ENCODE results near the gene KBTBD12.

DNA sequence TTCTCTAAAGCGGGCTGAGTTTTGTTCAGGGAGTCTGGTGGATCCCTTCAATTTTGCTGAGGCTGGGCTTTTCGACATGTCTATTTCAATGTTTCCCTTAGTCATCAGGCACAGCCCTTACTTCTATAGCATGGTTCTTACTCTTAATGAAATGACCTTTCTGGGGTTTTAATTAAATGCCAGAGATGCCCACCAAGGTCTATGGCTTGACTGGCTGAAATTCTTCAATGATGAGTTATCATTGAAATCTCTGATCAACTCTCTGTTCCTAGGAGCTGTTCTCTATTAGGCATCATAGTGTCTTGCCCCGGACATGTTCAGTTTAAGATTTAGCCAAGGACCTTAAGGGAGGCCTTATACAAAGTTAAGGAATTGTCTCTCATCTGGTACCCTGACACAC, 33.4 kb upstream of the KBTBD12 start:
- TF ChIP-seq, protein P1, sequence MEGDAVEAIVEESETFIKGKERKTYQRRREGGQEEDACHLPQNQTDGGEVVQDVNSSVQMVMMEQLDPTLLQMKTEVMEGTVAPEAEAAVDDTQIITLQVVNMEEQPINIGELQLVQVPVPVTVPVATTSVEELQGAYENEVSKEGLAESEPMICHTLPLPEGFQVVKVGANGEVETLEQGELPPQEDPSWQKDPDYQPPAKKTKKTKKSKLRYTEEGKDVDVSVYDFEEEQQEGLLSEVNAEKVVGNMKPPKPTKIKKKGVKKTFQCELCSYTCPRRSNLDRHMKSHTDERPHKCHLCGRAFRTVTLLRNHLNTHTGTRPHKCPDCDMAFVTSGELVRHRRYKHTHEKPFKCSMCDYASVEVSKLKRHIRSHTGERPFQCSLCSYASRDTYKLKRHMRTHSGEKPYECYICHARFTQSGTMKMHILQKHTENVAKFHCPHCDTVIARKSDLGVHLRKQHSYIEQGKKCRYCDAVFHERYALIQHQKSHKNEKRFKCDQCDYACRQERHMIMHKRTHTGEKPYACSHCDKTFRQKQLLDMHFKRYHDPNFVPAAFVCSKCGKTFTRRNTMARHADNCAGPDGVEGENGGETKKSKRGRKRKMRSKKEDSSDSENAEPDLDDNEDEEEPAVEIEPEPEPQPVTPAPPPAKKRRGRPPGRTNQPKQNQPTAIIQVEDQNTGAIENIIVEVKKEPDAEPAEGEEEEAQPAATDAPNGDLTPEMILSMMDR (IDR thresholded peaks at IDR 0.05), result no peak
- no peak for TF ChIP-seq POLR2A (IDR thresholded peaks at IDR 0.05)

All from heart left ventricle (tissue), 13 donors.